GM19023 (cell line): Measurements from ENCODE around the gene YBX1.
"Not testable (repeated sequence)": the region's sequence is repeated elsewhere in the genome, so short reads cannot be mapped to it uniquely, and the experiment has no call there.

Source experiments
- ATAC-seq: cut with Tn5 transposase; IDR thresholded peaks from one replicate; pipeline ENCODE4 v1.9.1; 2021; ENCODE audit warnings: mild to moderate bottlenecking, moderate library complexity; ENCODE audit not compliant: unreplicated experiment

YBX1 gene

DNA sequence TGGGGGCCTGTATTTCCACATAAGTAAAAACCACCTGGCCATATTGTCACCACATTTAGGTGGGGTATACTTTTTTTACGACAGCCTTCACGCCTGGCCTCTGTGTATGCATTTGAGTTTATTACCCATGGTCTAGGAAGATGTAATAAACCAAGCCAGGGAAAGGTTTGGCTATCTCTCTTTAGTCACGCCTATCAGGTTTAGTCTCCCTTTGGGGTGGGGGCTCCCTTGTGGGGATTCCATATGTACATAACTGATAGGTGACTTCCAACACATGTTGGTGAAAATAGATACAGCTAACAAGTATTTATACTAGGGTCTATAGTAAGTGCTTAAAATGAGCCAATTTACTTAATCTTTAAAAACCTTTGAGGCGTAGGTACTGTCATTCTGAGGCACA lies 4.2 kb downstream of the YBX1 start:
- ATAC-seq = no peak

- ATAC-seq = no peak
These were observed 7.7 kb downstream of the YBX1 start for GRCh38 chr1:42689912-42690311.

DNA sequence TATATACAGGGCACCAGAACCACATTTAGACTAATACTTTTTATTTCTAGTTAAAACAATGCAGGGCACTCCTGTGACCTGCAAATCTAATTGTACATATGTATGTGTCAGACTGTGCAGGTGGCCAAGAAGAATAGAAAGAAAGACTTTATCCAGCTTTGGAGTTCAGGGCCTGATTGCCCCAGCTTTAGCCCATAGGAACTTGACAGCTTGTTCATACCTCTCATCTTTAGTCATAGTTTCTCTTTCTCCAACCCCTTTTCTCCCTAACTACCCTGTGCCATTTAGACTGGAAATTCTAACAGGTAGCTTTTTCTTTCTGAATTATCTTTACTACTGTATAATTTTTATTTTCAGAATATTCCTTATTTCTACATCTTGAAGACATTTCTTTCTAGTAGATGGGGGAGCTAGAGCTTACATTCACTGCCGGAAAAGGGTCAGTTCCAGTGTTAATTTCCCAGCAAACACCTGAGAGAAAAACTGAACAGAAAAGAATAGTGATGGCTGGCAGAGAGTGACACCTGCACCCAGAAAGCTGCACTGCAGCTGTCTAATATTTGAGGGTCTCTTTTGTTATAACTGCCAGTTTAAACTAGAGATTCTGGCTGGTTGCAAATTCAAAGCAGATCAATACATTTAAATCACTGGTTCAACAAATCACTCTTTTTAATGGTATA lies 8.4 kb downstream of the YBX1 start:
- ATAC-seq = no peak

- no peak for ATAC-seq
These were observed 8.9 kb downstream of the YBX1 start for GRCh38 chr1:42691157-42691498.

GRCh38 chr1:42692461-42692860 lies 10.2 kb downstream of the YBX1 start:
- no peak for ATAC-seq

DNA sequence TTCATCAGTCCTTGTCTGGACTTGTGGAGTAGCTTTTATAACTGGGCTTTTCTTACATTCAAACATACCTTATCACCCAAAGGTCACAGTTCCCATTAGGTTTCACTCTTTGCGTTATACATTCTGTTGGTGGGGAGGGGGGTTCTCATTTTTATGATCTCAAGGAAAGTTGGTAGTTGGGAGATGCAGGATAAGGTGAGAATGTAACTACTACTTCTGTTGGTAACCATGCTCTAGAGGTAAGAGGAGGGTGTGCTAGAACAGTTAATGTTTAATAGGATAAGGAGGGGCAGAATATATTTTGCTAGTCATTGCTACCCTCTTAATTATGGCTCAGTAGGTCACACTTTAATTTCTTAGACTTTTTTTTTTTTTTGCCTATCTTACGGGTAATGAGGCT lies 10.7 kb downstream of the YBX1 start:
- ATAC-seq = no peak

GRCh38 chr1:42698081-42698813 lies 16.0 kb downstream of the YBX1 start:
- ATAC-seq = no peak

DNA sequence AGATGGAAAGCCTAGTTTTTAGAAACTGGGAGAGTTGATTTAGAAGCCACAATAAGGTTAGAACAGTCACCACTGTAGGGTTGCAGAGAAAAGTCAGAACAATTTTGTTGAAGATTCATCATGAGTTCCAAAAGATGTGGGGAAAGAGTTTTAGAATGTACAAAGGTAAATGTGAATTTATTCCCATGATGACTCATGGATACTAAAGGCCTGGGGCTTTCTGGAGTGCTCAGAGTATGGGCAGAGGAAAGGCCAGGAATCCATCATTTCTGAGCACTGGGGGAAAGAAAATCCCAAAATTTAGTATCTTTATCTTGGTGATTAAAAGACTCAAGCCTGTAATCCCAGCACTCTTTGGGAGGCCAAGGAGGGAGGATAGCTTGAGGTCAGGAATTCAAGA lies 17.8 kb downstream of the YBX1 start:
- ATAC-seq = no peak

- no peak for ATAC-seq
These were observed 21.8 kb downstream of the YBX1 start for GRCh38 chr1:42703888-42704464.

GRCh38 chr1:42712808-42713207 lies 30.6 kb downstream of the YBX1 start:
- ATAC-seq = not testable (repeated sequence)

DNA sequence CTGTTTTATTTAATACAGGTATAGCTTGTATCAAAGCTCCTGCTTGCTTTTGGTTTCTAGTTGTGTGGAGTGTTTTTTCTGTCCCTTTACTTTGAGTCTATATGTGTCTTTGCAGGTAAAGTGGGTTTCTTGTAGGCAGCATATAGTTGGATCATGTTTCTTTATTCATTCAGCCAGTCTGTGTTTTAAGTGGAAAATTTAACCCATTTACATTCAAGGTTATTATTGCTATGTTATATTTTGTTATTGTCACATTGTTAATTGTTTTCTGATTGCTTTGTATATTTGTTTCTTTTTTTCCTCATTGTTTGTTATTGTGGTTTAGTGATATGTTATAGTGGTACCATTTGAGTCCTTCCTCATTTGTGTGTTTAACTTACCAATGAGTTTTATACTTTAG lies 31.1 kb downstream of the YBX1 start:
- no peak for ATAC-seq

DNA sequence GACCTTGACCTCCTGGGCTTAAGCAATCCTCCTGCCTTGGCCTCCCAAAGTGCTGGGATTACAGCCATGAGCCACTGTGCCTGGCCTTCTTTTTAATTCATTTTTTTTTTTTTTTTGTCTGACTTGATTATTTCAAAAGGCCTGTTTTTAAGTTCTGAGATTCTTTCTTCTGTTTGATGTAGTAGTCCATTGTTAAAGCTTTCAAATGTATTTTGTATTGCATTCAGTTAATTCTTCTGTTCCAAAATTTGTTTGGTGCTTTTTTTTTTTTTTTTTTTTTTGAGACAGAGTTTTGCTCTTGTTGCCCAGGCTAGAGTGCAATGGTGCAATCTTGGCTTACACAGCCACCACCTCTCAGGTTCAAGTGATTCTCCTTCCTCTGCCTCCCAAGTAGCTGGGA lies 32.2 kb downstream of the YBX1 start:
- not testable (repeated sequence) for ATAC-seq

DNA sequence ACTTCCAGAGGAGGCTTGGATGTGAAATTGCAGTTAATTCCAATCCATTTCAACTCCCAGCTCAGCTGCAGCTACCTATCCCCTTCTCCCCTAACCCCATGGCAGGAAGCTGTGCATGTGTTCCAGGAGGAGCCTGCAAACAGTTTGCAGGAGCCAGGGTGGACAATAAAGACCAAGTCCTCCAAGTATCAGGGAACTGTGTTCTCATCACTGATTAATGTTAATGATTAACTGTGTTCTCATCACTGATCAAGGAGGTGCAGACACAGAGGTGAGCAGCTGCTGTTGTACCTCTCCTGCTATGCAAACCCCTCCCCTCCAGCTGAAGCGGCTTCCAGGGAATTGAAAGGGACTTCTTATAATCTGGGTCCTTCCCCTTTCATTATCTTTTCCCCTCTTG lies 38.6 kb downstream of the YBX1 start:
- ATAC-seq = no peak

DNA sequence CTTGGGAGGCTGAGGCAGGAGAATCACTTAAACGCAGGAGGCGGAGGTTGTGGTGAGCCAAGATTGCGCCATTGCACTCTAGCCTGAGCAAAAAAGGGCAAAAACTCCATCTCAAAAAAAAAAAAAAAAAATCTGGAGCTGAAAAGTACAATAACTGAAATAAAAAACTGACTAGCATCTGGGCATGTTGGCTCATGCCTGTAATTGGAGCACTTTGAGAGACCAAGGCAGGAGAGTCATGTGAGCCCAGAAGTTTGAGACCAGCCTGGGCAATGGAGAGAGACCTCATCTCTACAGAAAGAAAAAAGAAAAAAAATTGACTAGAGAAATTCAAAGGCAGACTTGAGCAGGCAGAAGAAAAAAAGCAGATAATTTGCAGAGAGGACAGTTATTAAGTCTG lies 39.7 kb downstream of the YBX1 start:
- no peak for ATAC-seq

DNA sequence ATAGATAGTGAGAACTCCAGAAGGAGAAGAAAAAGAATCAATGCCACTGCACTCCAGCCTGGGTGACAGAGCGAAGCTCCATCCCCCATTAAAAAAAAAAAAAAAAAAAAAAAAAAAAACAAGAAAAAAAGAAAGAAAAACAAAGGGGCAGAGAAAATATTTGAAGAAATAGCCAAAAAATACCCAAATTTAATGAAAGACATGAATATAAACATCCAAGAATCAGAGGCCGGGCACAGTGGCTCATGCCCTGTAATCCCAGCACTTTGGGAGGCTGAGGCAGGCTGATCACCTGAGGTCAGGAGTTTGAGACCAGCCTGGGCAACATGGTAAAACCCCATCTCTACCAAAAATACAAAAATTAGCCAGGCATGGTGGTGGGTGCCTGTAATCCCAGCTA lies 40.2 kb downstream of the YBX1 start:
- not testable (repeated sequence) for ATAC-seq

DNA sequence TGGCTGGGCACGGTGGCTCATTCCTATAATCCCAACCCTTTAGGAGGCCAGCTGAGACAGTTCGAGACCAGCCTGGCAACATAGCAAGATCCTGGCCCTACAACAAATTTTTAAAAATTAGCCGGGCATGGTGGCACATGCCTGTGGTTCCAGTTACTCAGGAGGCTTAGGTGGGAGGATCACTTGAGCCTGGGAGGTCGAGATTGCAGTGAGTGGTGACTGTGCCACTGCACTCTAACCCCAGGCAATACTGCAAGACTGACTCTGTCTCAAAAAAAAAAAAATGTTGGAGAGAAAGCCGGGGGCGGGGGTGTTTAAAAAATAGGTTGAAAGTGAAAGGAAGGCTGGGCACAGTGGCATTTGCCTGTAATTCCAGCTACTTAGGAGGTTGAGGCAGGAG lies 41.3 kb downstream of the YBX1 start:
- no peak for ATAC-seq

GRCh38 chr1:42725820-42726219 lies 43.6 kb downstream of the YBX1 start:
- not testable (repeated sequence) for ATAC-seq

DNA sequence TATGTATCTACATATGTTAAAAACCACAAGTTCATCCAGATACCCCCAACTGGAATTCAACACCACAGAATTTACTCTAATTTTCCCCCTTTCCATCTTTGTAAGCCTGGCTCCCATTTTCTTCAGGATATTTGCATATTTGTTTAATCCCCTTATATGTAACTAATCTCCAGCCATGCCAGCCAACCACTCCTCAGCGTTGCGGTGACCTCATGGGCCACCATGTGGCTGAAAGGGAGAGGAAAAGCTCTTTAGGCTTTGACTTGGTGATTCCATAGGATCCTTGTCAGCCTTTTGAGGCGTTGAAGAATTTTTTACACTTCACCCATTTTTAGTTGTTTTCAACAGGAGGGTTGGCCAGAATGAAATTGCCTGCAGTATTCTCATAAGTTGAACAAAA lies 47.8 kb downstream of the YBX1 start:
- no peak for ATAC-seq

GRCh38 chr1:42730988-42731387 lies 48.8 kb downstream of the YBX1 start:
- ATAC-seq = no peak

- no peak for ATAC-seq
These were observed 49.4 kb downstream of the YBX1 start for GRCh38 chr1:42731585-42731984.

DNA sequence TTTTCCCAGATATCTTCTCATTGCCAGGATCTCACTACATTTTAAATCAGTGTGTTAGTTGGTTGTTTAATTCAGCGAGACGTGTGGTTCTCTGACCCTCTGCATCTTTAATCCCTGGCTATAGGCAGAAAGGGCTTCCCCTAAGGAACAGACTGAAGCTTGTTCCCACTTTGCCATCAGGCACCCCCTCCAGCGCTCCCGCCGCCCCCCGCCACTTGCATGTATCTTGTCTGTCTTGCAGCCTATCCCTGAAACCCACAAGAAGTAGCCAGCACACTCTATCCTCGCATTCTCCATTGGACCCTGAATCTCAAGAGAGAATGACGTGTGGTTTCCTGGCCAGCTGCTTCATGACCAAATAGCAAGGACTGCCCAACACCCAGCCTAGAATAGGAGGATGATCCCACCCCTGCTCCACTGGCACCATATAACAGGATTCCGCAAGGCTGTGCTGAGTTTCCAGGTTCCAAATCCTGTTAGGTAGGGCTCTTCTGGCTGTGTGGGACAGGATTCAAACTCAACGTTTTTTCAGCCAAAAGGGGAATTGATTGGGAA lies 50.0 kb downstream of the YBX1 start:
- ATAC-seq = no peak
